HepG2 (cell line): Measurements from ENCODE around the gene KATNA1.

ENCODE experiments used
- GABPA ChIP-seq, 2 experiments: IDR thresholded peaks; 2 replicates each; pipeline ENCODE4 v1.6.1; 2011 to 2016; ENCODE audit warnings: low read depth in 2 of 2, low read length in 1 of 2, missing biosample characterization in 1 of 2, missing genetic modification characterization in 1 of 2
- HMGXB4 ChIP-seq, 2 experiments: sonication (generic) in 1 of 2; formaldehyde crosslinking in 1 of 2; IDR thresholded peaks; 2 replicates each; pipeline versions ENCODE4 v1.4.0 to v1.6.1; 2018 to 2020; ENCODE audit warnings: missing genetic modification reagents in 2 of 2, borderline replicate concordance in 1 of 2, low read depth in 1 of 2, mild to moderate bottlenecking in 1 of 2, missing biosample characterization in 1 of 2
- JUND ChIP-seq: sonication (generic); formaldehyde crosslinking; IDR thresholded peaks from 2 replicates; pipeline ENCODE4 v1.8.0; 2022; ENCODE audit warnings: mild to moderate bottlenecking, missing genetic modification reagents
- SP2 ChIP-seq: sonication (generic); formaldehyde crosslinking; IDR thresholded peaks from 2 replicates; pipeline ENCODE4 v1.5.1; 2020; ENCODE audit warnings: mild to moderate bottlenecking, missing genetic modification reagents
- TBL1XR1 ChIP-seq: fragments of 150-350 bp; IDR thresholded peaks from 2 replicates; pipeline ENCODE4 v1.6.1; 2014; ENCODE audit warnings: borderline replicate concordance, low read length; ENCODE audit not compliant: partially characterized antibody
- TCF7 ChIP-seq: sonication (generic); IDR thresholded peaks from 2 replicates; pipeline ENCODE4 v1.6.1; 2016; ENCODE audit warnings: antibody characterized with exemption, low read depth
- ZBTB20 ChIP-seq: sonication (generic); formaldehyde crosslinking; IDR thresholded peaks from 2 replicates; pipeline ENCODE4 v1.8.1; 2023; ENCODE audit warnings: missing genetic modification reagents, low read depth, mild to moderate bottlenecking, borderline replicate concordance
- ZBTB49 ChIP-seq: sonication (generic); formaldehyde crosslinking; IDR thresholded peaks from 2 replicates; pipeline ENCODE4 v1.4.0; 2020; ENCODE audit warnings: missing genetic modification reagents, borderline replicate concordance
- ZNF136 ChIP-seq: sonication (generic); formaldehyde crosslinking; IDR thresholded peaks from 2 replicates; pipeline ENCODE4 v1.8.1; 2022; ENCODE audit warnings: low read depth, mild to moderate bottlenecking, moderate library complexity, missing genetic modification reagents
- ZNF256 ChIP-seq: sonication (generic); formaldehyde crosslinking; conservative IDR thresholded peaks from 2 replicates; pipeline ENCODE4 v1.4.0; 2020; ENCODE audit warnings: missing genetic modification reagents
- ZNF562 ChIP-seq: sonication (generic); formaldehyde crosslinking; IDR thresholded peaks from 2 replicates; pipeline ENCODE4 v1.8.0; 2022; ENCODE audit warnings: missing genetic modification reagents, borderline replicate concordance
- ZNF660 ChIP-seq: sonication (generic); formaldehyde crosslinking; IDR thresholded peaks from 2 replicates; pipeline ENCODE4 v1.5.1; 2020; ENCODE audit warnings: mild to moderate bottlenecking, low read depth, missing genetic modification reagents, borderline replicate concordance
- TF ChIP-seq, protein P1 (sequence below): sonication (generic); formaldehyde crosslinking; IDR thresholded peaks from 2 replicates; pipeline ENCODE4 v1.4.0; 2020; ENCODE audit warnings: mild to moderate bottlenecking, missing genetic modification reagents
- TF ChIP-seq, protein P2 (sequence below): IDR thresholded peaks from 2 replicates; pipeline ENCODE4 v1.6.1; 2012; ENCODE audit warnings: inconsistent platforms

- TF ChIP-seq ZNF562 (CRISPR knock-in tag) (no peak), ZNF136 (CRISPR knock-in tag) (no peak), GABPA (IDR thresholded peaks at IDR 0.05; ENCODE audit: low read depth, low read length) (no peak), GABPA (CRISPR knock-in tag; IDR thresholded peaks at IDR 0.05; ENCODE audit: low read depth) (no peak), ZBTB20 (CRISPR knock-in tag) (no peak), JUND (no peak), TCF7 (no peak), TBL1XR1 (no peak), ZNF660 (CRISPR knock-in tag) (no peak), HMGXB4 (CRISPR knock-in tag; IDR thresholded peaks at IDR 0.05; ENCODE audit: borderline replicate concordance in 1 of 2, low read depth in 1 of 2) (no peak), SP2 (CRISPR knock-in tag) (no peak), ZBTB49 (no peak), ZNF256 (CRISPR knock-in tag) (no peak)
- TF ChIP-seq, protein P1, sequence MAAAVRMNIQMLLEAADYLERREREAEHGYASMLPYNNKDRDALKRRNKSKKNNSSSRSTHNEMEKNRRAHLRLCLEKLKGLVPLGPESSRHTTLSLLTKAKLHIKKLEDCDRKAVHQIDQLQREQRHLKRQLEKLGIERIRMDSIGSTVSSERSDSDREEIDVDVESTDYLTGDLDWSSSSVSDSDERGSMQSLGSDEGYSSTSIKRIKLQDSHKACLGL (CRISPR knock-in tag) = no peak
- TF ChIP-seq, protein P2, sequence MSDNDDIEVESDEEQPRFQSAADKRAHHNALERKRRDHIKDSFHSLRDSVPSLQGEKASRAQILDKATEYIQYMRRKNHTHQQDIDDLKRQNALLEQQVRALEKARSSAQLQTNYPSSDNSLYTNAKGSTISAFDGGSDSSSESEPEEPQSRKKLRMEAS = no peak
These were observed 14.2 kb downstream of the KATNA1 start for GRCh38 chr6:149634315-149634714.
